ENCODE measurements around the gene MAPK8. TPM values are rescaled to one million over a fixed set of nuclear protein-coding genes. Genes with fewer than 3 reads are reported as not detected.

Gene MAPK8
- total and polyA plus RNA-seq, 4 experiments from 2014 or later: 13.3 to 49.9 (median 35.0) TPM

- Histone ChIP-seq H3K27me3 (ENCODE audit: insufficient read depth, low read length) (no peaks in the 10 kb centered on the region), H3K4me1 (ENCODE audit: insufficient read depth, low read length) (no peaks in the 10 kb centered on the region), H3K4me3 (ENCODE audit: low read length in 2 of 2) (no peak overlapping the region), H3K27ac (ENCODE audit: low read depth, low read length) (no peak overlapping the region), H3K9me3 (ENCODE audit: control insufficient read depth in 1 of 2, low read length in 2 of 2) (no peaks in the 10 kb centered on the region), H3K36me3 (ENCODE audit: insufficient read depth, low read length) (peaks cover 5% of the 10 kb centered on the region)
- no peaks in the 10 kb centered on the region for H3K9me3 Mint-ChIP-seq
- no peaks in the 10 kb centered on the region for H3K27me3 Mint-ChIP-seq
- no peak overlapping the region for H3K27ac Mint-ChIP-seq
- DNase-seq: no peak
- ChIA-PET CTCF (ENCODE audit: partially characterized antibody) (no interaction called here), POLR2A (ENCODE audit: partially characterized antibody) (no interaction called here)
- H3K4me1 Mint-ChIP-seq: no peaks in the 10 kb centered on the region
- H3K36me3 Mint-ChIP-seq: peaks cover 17 to 18% of the 10 kb centered on the region in 2 donors
- no peak overlapping the region for H3K4me3 Mint-ChIP-seq
- intact Hi-C loops (cut with micrococcal nuclease): no loop called here
Observed at GRCh38 chr10:48439031-48439430, 132.6 kb downstream of the MAPK8 start.

DNA sequence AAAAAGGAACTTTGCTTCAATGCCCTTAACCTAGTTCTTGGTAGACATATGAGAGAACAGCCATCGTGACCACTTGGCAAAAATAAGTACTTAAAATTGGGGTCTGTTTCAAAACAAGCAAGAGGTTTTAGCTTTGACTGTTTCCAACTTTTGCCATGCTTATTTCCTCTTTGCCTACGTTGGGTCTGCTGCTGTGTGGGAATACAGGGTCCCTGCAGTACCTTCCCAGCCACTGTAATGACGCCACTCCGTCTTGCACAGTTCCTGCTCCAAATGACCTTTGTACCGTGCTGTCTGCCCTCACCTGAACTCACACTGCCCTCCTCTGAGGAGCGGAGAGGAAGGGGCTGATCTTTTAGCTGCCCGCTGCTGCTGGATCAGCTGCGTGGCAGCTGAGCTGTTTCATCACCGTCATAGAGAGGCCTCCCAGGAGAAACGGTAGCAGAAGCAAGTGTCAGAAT lies 133.1 kb downstream of the MAPK8 start:
- ChIA-PET POLR2A (ENCODE audit: partially characterized antibody) (no interaction called here), CTCF (ENCODE audit: partially characterized antibody) (no interaction called here)
- H3K27ac ChIP-seq (ENCODE audit: low read depth, low read length): no peak overlapping the region
- Mint-ChIP-seq H3K27me3 (no peaks in the 10 kb centered on the region), H3K27ac (no peak overlapping the region), H3K4me3 (no peak overlapping the region), H3K4me1 (no peaks in the 10 kb centered on the region), H3K36me3 (peaks cover 13 to 14% of the 10 kb centered on the region in 2 donors), H3K9me3 (no peaks in the 10 kb centered on the region)
- H3K9me3 ChIP-seq (ENCODE audit: control insufficient read depth in 1 of 2, low read length in 2 of 2): no peaks in the 10 kb centered on the region
- intact Hi-C loops (cut with micrococcal nuclease): no loop called here
- no peaks in the 10 kb centered on the region for H3K27me3 ChIP-seq (ENCODE audit: insufficient read depth, low read length)
- H3K36me3 ChIP-seq (ENCODE audit: insufficient read depth, low read length): peaks cover 2% of the 10 kb centered on the region
- no peaks in the 10 kb centered on the region for H3K4me1 ChIP-seq (ENCODE audit: insufficient read depth, low read length)
- no peak for DNase-seq
- no peak overlapping the region for H3K4me3 ChIP-seq (ENCODE audit: low read length in 2 of 2)

DNA sequence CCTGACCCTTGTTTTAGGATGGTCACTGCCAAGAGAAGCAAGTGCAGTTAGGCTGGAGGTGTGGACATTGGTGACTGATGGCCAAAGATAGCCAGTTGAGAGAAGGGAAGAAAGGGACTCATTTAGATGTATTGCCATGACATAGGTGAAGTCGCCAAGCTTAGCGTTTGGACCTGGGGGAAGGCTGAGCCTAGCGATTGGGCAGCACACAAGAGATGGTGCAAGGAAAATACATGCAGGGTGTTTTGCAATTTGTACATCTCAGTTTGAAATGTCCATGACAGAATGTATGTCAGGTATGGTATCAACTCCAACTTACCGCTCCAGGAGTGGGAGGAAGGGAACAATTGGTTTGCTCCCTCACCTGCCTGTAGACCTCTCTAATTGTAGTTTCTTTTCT lies 134.3 kb downstream of the MAPK8 start:
- CTCF ChIA-PET (ENCODE audit: partially characterized antibody): no interaction called here

DNA sequence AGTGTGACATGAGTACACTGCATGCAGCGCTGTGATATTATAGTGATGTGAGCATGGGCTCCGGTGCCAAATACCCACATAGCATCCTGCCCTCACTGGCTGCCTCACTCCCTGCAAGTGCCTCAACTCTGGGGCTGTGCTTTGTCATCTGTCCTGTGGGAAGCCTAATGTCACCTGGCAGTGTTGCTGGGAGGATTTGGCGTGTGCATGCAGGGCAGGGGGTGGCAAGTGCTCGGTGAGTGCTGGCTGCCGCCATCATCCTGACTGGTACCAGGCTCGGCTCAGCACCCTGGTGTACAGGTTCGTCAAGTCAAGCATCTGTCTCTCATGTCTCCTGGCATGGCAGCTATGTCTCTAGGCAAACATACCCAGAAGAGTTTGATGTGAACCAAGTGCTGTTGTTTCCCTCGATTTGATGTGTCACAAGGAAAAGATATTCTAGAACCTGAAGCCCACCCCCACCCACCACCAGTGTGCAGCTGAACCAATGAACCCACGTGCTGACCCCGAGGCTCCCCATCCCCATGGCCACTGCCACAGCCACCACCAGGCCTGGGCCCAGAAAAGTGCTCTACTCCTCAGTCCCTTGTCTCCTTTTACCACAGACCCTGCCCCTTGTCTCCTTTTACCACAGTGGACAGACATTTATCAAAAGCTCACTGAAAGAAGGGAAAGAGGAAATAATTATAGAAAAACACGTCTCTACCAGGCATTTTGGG lies 135.8 kb downstream of the MAPK8 start:
- H3K27ac Mint-ChIP-seq: no peak overlapping the region
- CTCF ChIA-PET (ENCODE audit: partially characterized antibody): no interaction called here
- H3K9me3 ChIP-seq (ENCODE audit: control insufficient read depth in 1 of 2, low read length in 2 of 2): no peaks in the 10 kb centered on the region

More for the DNA sequence above, 134.3 kb downstream of the MAPK8 start:
- Mint-ChIP-seq H3K27ac (no peak overlapping the region), H3K36me3 (peaks cover 10 to 12% of the 10 kb centered on the region in 2 donors), H3K4me3 (no peak overlapping the region), H3K27me3 (no peaks in the 10 kb centered on the region), H3K4me1 (no peaks in the 10 kb centered on the region), H3K9me3 (no peaks in the 10 kb centered on the region)
- Histone ChIP-seq H3K9me3 (ENCODE audit: control insufficient read depth in 1 of 2, low read length in 2 of 2) (no peaks in the 10 kb centered on the region), H3K4me1 (ENCODE audit: insufficient read depth, low read length) (no peaks in the 10 kb centered on the region), H3K4me3 (ENCODE audit: low read length in 2 of 2) (no peak overlapping the region), H3K27ac (ENCODE audit: low read depth, low read length) (no peak overlapping the region), H3K27me3 (ENCODE audit: insufficient read depth, low read length) (no peaks in the 10 kb centered on the region), H3K36me3 (ENCODE audit: insufficient read depth, low read length) (no peaks in the 10 kb centered on the region)
- POLR2A ChIA-PET (ENCODE audit: partially characterized antibody): no interaction called here
- no peak for DNase-seq
- intact Hi-C loops (cut with micrococcal nuclease): no loop called here

DNA sequence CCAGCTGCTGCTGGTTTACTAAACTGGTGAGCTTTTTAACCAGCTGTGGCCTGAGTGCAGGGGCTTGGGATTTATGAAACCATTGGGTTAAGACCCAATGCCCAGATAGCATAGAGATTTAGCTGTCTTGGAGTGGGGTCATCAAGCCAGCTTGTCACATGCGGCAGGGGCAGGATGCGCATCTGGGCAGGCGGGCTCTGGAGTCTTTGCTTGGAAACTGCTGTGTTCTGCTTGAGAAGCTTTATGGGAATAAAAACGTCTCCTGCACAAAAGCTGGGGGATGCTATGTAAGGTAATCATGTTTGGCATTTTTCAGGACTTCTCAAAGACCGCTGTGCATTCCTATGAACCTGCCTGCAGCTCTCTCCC lies 136.3 kb downstream of the MAPK8 start:
- DNase-seq: no peak
- no peak overlapping the region for H3K27ac ChIP-seq (ENCODE audit: low read depth, low read length)
- H3K27me3 Mint-ChIP-seq: peaks cover 0 to 2% of the 10 kb centered on the region in 2 donors
- intact Hi-C loops (cut with micrococcal nuclease): no loop called here
- H3K4me3 ChIP-seq (ENCODE audit: low read length in 2 of 2): no peak overlapping the region
- H3K4me3 Mint-ChIP-seq: no peak overlapping the region
- H3K9me3 Mint-ChIP-seq: no peaks in the 10 kb centered on the region
- H3K36me3 ChIP-seq (ENCODE audit: insufficient read depth, low read length): no peaks in the 10 kb centered on the region
- peaks cover 5 to 7% of the 10 kb centered on the region in 2 donors for H3K36me3 Mint-ChIP-seq
- H3K4me1 ChIP-seq (ENCODE audit: insufficient read depth, low read length): no peaks in the 10 kb centered on the region
- ChIA-PET POLR2A (ENCODE audit: partially characterized antibody) (no interaction called here), CTCF (ENCODE audit: partially characterized antibody) (no interaction called here)
- no peaks in the 10 kb centered on the region for H3K9me3 ChIP-seq (ENCODE audit: control insufficient read depth in 1 of 2, low read length in 2 of 2)
- no peaks in the 10 kb centered on the region for H3K4me1 Mint-ChIP-seq
- no peaks in the 10 kb centered on the region for H3K27me3 ChIP-seq (ENCODE audit: insufficient read depth, low read length)
- H3K27ac Mint-ChIP-seq: no peak overlapping the region

More for the DNA sequence above, 135.8 kb downstream of the MAPK8 start:
- Mint-ChIP-seq H3K9me3 (no peaks in the 10 kb centered on the region), H3K27me3 (peaks cover 0 to 2% of the 10 kb centered on the region in 2 donors), H3K36me3 (peaks cover 7 to 12% of the 10 kb centered on the region in 2 donors), H3K4me3 (no peak overlapping the region), H3K4me1 (no peaks in the 10 kb centered on the region)
- POLR2A ChIA-PET (ENCODE audit: partially characterized antibody): no interaction called here
- Histone ChIP-seq H3K27ac (ENCODE audit: low read depth, low read length) (no peak overlapping the region), H3K27me3 (ENCODE audit: insufficient read depth, low read length) (no peaks in the 10 kb centered on the region), H3K4me3 (ENCODE audit: low read length in 2 of 2) (no peak overlapping the region), H3K36me3 (ENCODE audit: insufficient read depth, low read length) (no peaks in the 10 kb centered on the region), H3K4me1 (ENCODE audit: insufficient read depth, low read length) (no peaks in the 10 kb centered on the region)
- intact Hi-C loops (cut with micrococcal nuclease): no loop called here
- DNase-seq: no peak

GRCh38 chr10:48444266-48444665 lies 137.8 kb downstream of the MAPK8 start:
- no peak overlapping the region for H3K27ac Mint-ChIP-seq
- Histone ChIP-seq H3K9me3 (ENCODE audit: control insufficient read depth in 1 of 2, low read length in 2 of 2) (no peaks in the 10 kb centered on the region), H3K4me1 (ENCODE audit: insufficient read depth, low read length) (no peaks in the 10 kb centered on the region), H3K27me3 (ENCODE audit: insufficient read depth, low read length) (no peaks in the 10 kb centered on the region), H3K4me3 (ENCODE audit: low read length in 2 of 2) (no peak overlapping the region), H3K27ac (ENCODE audit: low read depth, low read length) (no peak overlapping the region), H3K36me3 (ENCODE audit: insufficient read depth, low read length) (no peaks in the 10 kb centered on the region)
- H3K9me3 Mint-ChIP-seq: no peaks in the 10 kb centered on the region
- DNase-seq: no peak
- H3K27me3 Mint-ChIP-seq: peaks cover 0 to 2% of the 10 kb centered on the region in 2 donors
- intact Hi-C loops (cut with micrococcal nuclease): no loop called here
- ChIA-PET POLR2A (ENCODE audit: partially characterized antibody) (no interaction called here), CTCF (ENCODE audit: partially characterized antibody) (no interaction called here)
- H3K4me3 Mint-ChIP-seq: no peak overlapping the region
- no peaks in the 10 kb centered on the region for H3K36me3 Mint-ChIP-seq
- no peaks in the 10 kb centered on the region for H3K4me1 Mint-ChIP-seq

- Mint-ChIP-seq H3K27me3 (peaks cover 0 to 2% of the 10 kb centered on the region in 2 donors), H3K9me3 (no peaks in the 10 kb centered on the region), H3K27ac (no peak overlapping the region), H3K36me3 (no peaks in the 10 kb centered on the region), H3K4me1 (no peaks in the 10 kb centered on the region), H3K4me3 (no peak overlapping the region)
- ChIA-PET POLR2A (ENCODE audit: partially characterized antibody) (no interaction called here), CTCF (ENCODE audit: partially characterized antibody) (no interaction called here)
- no peak overlapping the region for H3K27ac ChIP-seq (ENCODE audit: low read depth, low read length)
- no peaks in the 10 kb centered on the region for H3K36me3 ChIP-seq (ENCODE audit: insufficient read depth, low read length)
- no peaks in the 10 kb centered on the region for H3K9me3 ChIP-seq (ENCODE audit: control insufficient read depth in 1 of 2, low read length in 2 of 2)
- intact Hi-C loops (cut with micrococcal nuclease): no loop called here
- H3K4me3 ChIP-seq (ENCODE audit: low read length in 2 of 2): no peak overlapping the region
- H3K4me1 ChIP-seq (ENCODE audit: insufficient read depth, low read length): no peaks in the 10 kb centered on the region
- H3K27me3 ChIP-seq (ENCODE audit: insufficient read depth, low read length): no peaks in the 10 kb centered on the region
- DNase-seq: no peak
Observed at GRCh38 chr10:48444861-48445841, 138.7 kb downstream of the MAPK8 start.

All from CD4-positive, alpha-beta memory T cell (primary cell).